ENCODE measurements around the gene MED15. TPM values are rescaled to one million over a fixed set of nuclear protein-coding genes. Genes with fewer than 3 reads are reported as not detected.

Gene MED15
- total and polyA plus RNA-seq, 12 donors: 22.5 to 203 (median 82.2) TPM

DNA sequence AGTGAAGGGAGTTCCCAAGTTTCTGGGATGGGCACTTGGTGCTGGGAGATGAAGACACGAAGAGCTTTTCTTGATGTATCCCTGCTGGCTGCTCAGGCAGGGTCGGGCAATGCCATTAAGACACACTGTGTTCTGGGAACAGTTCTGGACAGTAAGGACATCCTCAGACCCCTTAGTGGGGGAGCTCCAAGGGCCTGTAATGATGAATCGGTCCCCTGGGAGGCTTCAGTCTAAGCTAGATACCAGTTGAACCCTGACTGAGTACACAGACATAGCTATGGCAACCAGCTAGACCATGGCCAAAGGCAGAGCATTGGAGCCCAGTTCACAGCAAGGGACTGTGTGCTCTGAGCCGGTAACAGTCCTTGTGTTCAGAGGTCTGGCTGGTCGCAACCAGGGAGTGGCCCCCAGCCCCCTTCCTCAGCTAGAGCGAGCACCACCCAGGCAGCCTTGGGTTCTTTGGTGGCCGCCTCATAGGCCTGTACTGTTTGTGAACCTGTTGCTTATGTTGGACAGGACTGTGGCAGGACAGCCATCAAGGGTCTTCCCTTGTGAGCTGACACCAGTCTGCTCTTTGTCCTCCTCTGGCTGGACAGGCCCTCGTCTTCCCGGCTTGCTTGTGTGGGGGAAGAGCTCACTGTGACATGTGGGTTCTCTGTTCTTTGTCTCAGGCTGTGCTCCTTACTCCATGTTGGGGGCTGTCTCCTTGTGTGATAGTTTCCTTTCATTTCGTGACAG is 25.0 kb downstream of the MED15 start:
- peak overlapping the region in 4 of 5 donors; percentile 83 to 90 (median 87) for H3K27ac ChIP-seq
- H3K36me3 ChIP-seq (replicated peaks in 1 of 2): peaks cover 0 to 13% of the 10 kb centered on the region in 2 donors
- TF ChIP-seq, protein P1, sequence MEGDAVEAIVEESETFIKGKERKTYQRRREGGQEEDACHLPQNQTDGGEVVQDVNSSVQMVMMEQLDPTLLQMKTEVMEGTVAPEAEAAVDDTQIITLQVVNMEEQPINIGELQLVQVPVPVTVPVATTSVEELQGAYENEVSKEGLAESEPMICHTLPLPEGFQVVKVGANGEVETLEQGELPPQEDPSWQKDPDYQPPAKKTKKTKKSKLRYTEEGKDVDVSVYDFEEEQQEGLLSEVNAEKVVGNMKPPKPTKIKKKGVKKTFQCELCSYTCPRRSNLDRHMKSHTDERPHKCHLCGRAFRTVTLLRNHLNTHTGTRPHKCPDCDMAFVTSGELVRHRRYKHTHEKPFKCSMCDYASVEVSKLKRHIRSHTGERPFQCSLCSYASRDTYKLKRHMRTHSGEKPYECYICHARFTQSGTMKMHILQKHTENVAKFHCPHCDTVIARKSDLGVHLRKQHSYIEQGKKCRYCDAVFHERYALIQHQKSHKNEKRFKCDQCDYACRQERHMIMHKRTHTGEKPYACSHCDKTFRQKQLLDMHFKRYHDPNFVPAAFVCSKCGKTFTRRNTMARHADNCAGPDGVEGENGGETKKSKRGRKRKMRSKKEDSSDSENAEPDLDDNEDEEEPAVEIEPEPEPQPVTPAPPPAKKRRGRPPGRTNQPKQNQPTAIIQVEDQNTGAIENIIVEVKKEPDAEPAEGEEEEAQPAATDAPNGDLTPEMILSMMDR (IDR thresholded peaks at IDR 0.05): no peak
- TF ChIP-seq POLR2A (IDR thresholded peaks at IDR 0.05): no peak
- H3K27me3 ChIP-seq: no peaks in the 10 kb centered on the region
- intact Hi-C loops (cut with DNase I): no loop called here
- WGBS, 4 donors: 73 to 83% (median 75%) methylated on average over 6 to 10 of the region's 10 CpGs
- H3K4me3 ChIP-seq: no peak overlapping the region
- no peak for DNase-seq
- H3K9me3 ChIP-seq (replicated peaks in 1 of 3): no peaks in the 10 kb centered on the region
- H3K4me1 ChIP-seq (replicated peaks in 1 of 2): peaks cover 33 to 52% of the 10 kb centered on the region in 2 donors

- intact Hi-C loops (cut with DNase I): no loop called here
- WGBS, 4 donors: 83 to 89% (median 86%) methylated on average over 9 to 11 of the region's 11 CpGs
- Histone ChIP-seq H3K4me1 (replicated peaks in 1 of 2) (peaks cover 33 to 51% of the 10 kb centered on the region in 2 donors), H3K27ac (peak overlapping the region in 4 of 5 donors; percentile 83 to 90 (median 87)), H3K9me3 (replicated peaks in 1 of 3) (no peaks in the 10 kb centered on the region), H3K36me3 (replicated peaks in 1 of 2) (peaks cover 0 to 19% of the 10 kb centered on the region in 2 donors), H3K27me3 (no peaks in the 10 kb centered on the region), H3K4me3 (no peak overlapping the region)
- no peak for DNase-seq
- no peak for TF ChIP-seq POLR2A (IDR thresholded peaks at IDR 0.05)
- TF ChIP-seq, protein P1 (IDR thresholded peaks at IDR 0.05): no peak
Observed at GRCh38 chr22:20533095-20533878, 25.9 kb downstream of the MED15 start.

DNA sequence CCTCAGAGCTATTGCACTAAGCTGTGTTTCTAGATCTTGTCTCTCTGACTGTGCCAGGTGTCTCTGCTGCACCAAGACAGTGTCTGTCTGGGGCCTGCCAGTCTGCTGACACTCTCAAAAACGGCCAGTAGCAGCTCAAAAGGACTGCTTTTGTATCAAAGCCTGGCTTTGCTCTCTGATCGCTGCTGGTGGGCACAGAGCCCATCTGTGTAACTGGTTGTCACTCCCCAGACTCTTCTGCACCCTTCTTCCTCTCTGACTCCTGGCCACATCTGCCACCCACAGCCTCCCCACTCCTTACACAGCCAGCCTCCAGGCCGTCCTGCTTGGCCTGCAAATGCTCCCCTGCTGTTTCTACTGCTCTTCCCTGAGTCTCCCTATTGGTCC is 26.5 kb downstream of the MED15 start:
- intact Hi-C loops (cut with DNase I): no loop called here
- Histone ChIP-seq H3K27ac (peak overlapping the region in 3 of 5 donors; percentile 19 to 88 (median 86)), H3K4me3 (no peak overlapping the region), H3K36me3 (replicated peaks in 1 of 2) (peaks cover 0 to 17% of the 10 kb centered on the region in 2 donors), H3K27me3 (no peaks in the 10 kb centered on the region), H3K9me3 (replicated peaks in 1 of 3) (no peaks in the 10 kb centered on the region), H3K4me1 (replicated peaks in 1 of 2) (peaks cover 33 to 51% of the 10 kb centered on the region in 2 donors)
- no peak for DNase-seq
- 33 to 52% (median 42%) methylated on average over 3 of the region's 3 CpGs for WGBS, 4 donors
- no peak for TF ChIP-seq POLR2A (IDR thresholded peaks at IDR 0.05)
- TF ChIP-seq, protein P1 (IDR thresholded peaks at IDR 0.05): no peak

- peak overlapping the region in 4 of 5 donors; percentile 3 to 32 (median 19) for H3K27ac ChIP-seq
- intact Hi-C loops (cut with DNase I): no loop called here
Observed at GRCh38 chr22:20536590-20537324, 29.3 kb downstream of the MED15 start.

More at GRCh38 chr22:20536590-20537324, 29.3 kb downstream of the MED15 start:
- no peak for DNase-seq
- Histone ChIP-seq H3K36me3 (replicated peaks in 1 of 2) (peaks cover 0 to 25% of the 10 kb centered on the region in 2 donors), H3K4me1 (replicated peaks in 1 of 2) (peaks cover 23 to 40% of the 10 kb centered on the region in 2 donors), H3K9me3 (replicated peaks in 1 of 3) (no peaks in the 10 kb centered on the region), H3K4me3 (no peak overlapping the region), H3K27me3 (no peaks in the 10 kb centered on the region)
- WGBS, 4 donors: 77 to 79% (median 78%) methylated on average over 8 to 12 of the region's 12 CpGs
- TF ChIP-seq, protein P1 (IDR thresholded peaks at IDR 0.05): no peak
- no peak for TF ChIP-seq POLR2A (IDR thresholded peaks at IDR 0.05)
